Endodermal cell (in vitro differentiated cells): ENCODE data around the gene TBXAS1. TPM values are rescaled to one million over a fixed set of nuclear protein-coding genes. Genes with fewer than 3 reads are reported as not detected.

Experiments
- DNase-seq: peaks from one replicate; pipeline ENCODE4 v3.0.0-alpha.2; 2017
- H3K27ac ChIP-seq: 2 replicates; pipeline ENCODE4 v1.5.1; 2013; ENCODE audit warnings: mild to moderate bottlenecking, low read depth, low read length, moderate library complexity
- H3K27me3 ChIP-seq: 2 replicates; pipeline ENCODE4 v1.6.1; 2013; ENCODE audit warnings: mild to moderate bottlenecking, low read length, moderate library complexity; ENCODE audit not compliant: insufficient read depth, control insufficient read depth, poor library complexity, severe bottlenecking
- H3K36me3 ChIP-seq: 2 replicates; pipeline ENCODE4 v1.7.0; 2013; ENCODE audit warnings: mild to moderate bottlenecking, low read length, moderate library complexity; ENCODE audit not compliant: control insufficient read depth, insufficient read depth
- H3K4me1 ChIP-seq: one replicate; pipeline ENCODE4 v1.7.0; 2013; ENCODE audit warnings: low read length; ENCODE audit not compliant: control insufficient read depth, insufficient read depth
- H3K4me3 ChIP-seq: 2 replicates; pipeline ENCODE4 v1.5.1; 2013; ENCODE audit warnings: mild to moderate bottlenecking, low read length, moderate library complexity
- H3K9ac ChIP-seq: 2 replicates; pipeline ENCODE4 v1.6.1; 2013; ENCODE audit warnings: mild to moderate bottlenecking, low read length, moderate library complexity; ENCODE audit not compliant: poor library complexity, severe bottlenecking; ENCODE audit errors: extremely low read depth
- H3K9me3 ChIP-seq: 2 replicates; pipeline ENCODE4 v1.6.1; 2013; ENCODE audit warnings: mild to moderate bottlenecking, low read length, moderate library complexity; ENCODE audit not compliant: control insufficient read depth
- H3K27ac Mint-ChIP-seq: 2 replicates; pipeline ENCODE4 v1.8.0; 2020; ENCODE audit warnings: mixed read lengths
- H3K27me3 Mint-ChIP-seq: 2 replicates; pipeline ENCODE4 v1.8.0; 2021; ENCODE audit warnings: mild to moderate bottlenecking, mixed read lengths; ENCODE audit not compliant: insufficient read depth
- H3K36me3 Mint-ChIP-seq: 2 replicates; pipeline ENCODE4 v1.8.0; 2020; ENCODE audit warnings: low read depth, mixed read lengths
- H3K4me1 Mint-ChIP-seq: 2 replicates; pipeline ENCODE4 v1.8.0; 2020; ENCODE audit warnings: mixed read lengths
- H3K4me3 Mint-ChIP-seq: 2 replicates; pipeline ENCODE4 v1.8.0; 2020; ENCODE audit warnings: mild to moderate bottlenecking, moderate library complexity, mixed read lengths
- H3K9me3 Mint-ChIP-seq: 2 replicates; pipeline ENCODE4 v1.8.0; 2020; ENCODE audit warnings: mild to moderate bottlenecking, mixed read lengths
- WGBS, 2 experiments: methylation state at CpG; one replicate each; pipeline versions ENCODE4 v1.1.5 to v1.1.7; 2013; ENCODE audit warnings: missing lambda C conversion rate in 2 of 2, mixed read lengths in 1 of 2; ENCODE audit not compliant: insufficient coverage in 1 of 2, insufficient read length in 1 of 2; 5-methylcytosine and 5-hydroxymethylcytosine counted together
- total RNA-seq, 2 donors: library from RNA; stranded (reverse); fragmentation: NEBNext Ultra II Directional in 1 of 2; extraction: Animal tissue kit (Norgen Biotek cat#: 25700) in 1 of 2; gene quantifications; 2 replicates in 1 of 2; 3 replicates in 1 of 2; pipeline ENCODE4 v1.2.1, GENCODE V29; 2021
- TF ChIP-seq, protein P1 (sequence below): fragments of 200-600 bp; sonication (generic); conservative IDR thresholded peaks from 2 replicates; pipeline ENCODE4 v1.5.0; 2021; ENCODE audit warnings: antibody characterized with exemption, mild to moderate bottlenecking

TBXAS1 gene
- total RNA-seq, 2 donors from 2014 or later, result 7.6 to 13.5 TPM

DNA sequence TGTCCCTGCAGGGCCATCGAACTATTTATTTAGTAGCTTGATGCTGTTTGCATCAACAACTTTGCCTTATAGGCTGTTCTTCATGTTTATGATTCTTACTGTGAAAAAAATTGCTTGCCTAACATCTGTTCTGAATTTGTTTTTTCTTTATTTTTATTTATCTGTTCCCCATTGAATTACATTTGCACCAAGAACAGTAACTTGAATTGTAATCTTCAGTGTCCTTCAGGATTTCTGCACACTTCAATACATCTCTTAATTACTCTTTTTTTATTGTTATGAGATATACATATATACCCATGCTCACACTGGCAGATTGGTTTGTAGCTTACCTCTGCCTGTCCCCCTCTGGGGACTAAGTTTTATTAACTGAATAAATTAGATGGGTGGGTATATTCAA lies 64.4 kb downstream of the TBXAS1 start:
- Mint-ChIP-seq H3K36me3 (no peaks in the 10 kb centered on the region), H3K27ac (no peak overlapping the region), H3K27me3 (peaks cover 2% of the 10 kb centered on the region), H3K4me3 (no peak overlapping the region), H3K9me3 (peaks cover 6% of the 10 kb centered on the region), H3K4me1 (peaks cover 11% of the 10 kb centered on the region)
- no peak overlapping the region for H3K27ac ChIP-seq
- DNase-seq, result no peak
- no peaks in the 10 kb centered on the region for H3K4me1 ChIP-seq
- TF ChIP-seq, protein P1, sequence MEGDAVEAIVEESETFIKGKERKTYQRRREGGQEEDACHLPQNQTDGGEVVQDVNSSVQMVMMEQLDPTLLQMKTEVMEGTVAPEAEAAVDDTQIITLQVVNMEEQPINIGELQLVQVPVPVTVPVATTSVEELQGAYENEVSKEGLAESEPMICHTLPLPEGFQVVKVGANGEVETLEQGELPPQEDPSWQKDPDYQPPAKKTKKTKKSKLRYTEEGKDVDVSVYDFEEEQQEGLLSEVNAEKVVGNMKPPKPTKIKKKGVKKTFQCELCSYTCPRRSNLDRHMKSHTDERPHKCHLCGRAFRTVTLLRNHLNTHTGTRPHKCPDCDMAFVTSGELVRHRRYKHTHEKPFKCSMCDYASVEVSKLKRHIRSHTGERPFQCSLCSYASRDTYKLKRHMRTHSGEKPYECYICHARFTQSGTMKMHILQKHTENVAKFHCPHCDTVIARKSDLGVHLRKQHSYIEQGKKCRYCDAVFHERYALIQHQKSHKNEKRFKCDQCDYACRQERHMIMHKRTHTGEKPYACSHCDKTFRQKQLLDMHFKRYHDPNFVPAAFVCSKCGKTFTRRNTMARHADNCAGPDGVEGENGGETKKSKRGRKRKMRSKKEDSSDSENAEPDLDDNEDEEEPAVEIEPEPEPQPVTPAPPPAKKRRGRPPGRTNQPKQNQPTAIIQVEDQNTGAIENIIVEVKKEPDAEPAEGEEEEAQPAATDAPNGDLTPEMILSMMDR, result no peak
- no peak overlapping the region for H3K4me3 ChIP-seq
- no peaks in the 10 kb centered on the region for H3K36me3 ChIP-seq
- peaks cover 8% of the 10 kb centered on the region for H3K9me3 ChIP-seq
- no peaks in the 10 kb centered on the region for H3K27me3 ChIP-seq
- WGBS, 2 experiments, result 83 to 85% methylated on average over 1 of the region's 1 CpG
- H3K9ac ChIP-seq, result no peak overlapping the region

DNA sequence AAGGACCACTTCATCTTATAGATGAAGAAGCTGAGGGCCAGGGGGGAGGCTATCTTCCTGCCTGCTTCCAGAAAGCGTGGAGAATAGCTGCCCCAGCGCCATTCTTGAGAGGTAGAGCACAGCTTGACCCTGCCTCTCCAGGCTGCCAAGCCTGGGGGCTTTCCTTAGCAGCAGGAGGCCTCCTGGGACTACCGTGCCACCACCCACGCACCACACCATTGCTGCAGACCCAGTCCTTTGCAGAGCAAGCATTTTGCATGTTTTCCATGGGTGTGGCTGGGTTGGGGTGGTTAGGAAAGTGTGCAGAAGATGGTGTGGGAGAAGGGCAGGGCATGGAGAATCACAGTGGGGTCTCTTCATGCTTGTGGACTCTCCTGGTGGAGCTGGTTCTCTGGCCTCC lies 64.9 kb downstream of the TBXAS1 start:
- peaks cover 2% of the 10 kb centered on the region for H3K27me3 Mint-ChIP-seq
- H3K27me3 ChIP-seq, result no peaks in the 10 kb centered on the region
- TF ChIP-seq, protein P1, result no peak
- H3K9me3 Mint-ChIP-seq, result peaks cover 3% of the 10 kb centered on the region
- no peak for DNase-seq
- no peaks in the 10 kb centered on the region for H3K36me3 Mint-ChIP-seq
- H3K36me3 ChIP-seq, result no peaks in the 10 kb centered on the region
- H3K4me1 ChIP-seq, result no peaks in the 10 kb centered on the region
- H3K27ac Mint-ChIP-seq, result no peak overlapping the region
- no peak overlapping the region for H3K9ac ChIP-seq
- H3K4me1 Mint-ChIP-seq, result peaks cover 11% of the 10 kb centered on the region
- no peak overlapping the region for H3K4me3 ChIP-seq
- no peak overlapping the region for H3K4me3 Mint-ChIP-seq
- H3K9me3 ChIP-seq, result peaks cover 7% of the 10 kb centered on the region
- 92% methylated on average over 4 of the region's 4 CpGs; no CpG with 5 or more reads in 1 of the 2 experiments for WGBS, 2 experiments
- no peak overlapping the region for H3K27ac ChIP-seq

DNA sequence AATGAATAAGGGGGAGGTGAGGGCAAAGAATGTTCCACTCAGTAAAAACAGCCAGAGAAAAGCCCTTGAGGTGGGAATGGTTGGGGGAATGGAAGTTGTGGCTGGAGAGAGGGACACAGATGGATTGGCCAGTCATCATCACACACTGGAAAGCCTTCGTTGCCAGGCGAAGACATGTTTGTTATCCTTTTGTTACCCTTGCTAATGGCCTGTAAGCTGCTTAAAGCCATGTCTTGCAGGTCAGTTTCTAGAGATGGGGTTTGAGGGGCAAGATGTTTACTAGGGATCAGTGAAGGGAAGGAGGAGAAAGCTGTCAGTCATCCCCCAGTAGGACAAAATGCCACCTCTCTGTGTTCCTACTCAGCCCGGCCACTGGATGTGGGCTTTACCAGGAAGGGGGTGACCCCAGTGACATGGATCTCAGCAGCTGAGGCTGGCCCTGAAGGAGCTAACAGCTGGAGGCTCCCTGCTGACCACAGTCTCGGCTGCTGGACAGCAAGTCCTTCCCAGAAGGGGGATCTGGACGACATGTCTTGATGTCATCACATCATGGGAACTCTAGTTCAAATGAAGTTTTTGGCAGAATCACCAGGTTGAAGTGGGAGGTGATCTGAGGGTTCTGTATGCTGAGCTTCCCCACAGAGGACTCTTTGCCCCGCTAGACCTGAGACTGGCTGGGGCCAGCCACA lies 66.2 kb downstream of the TBXAS1 start:
- H3K27ac ChIP-seq, result no peak overlapping the region
- H3K27me3 Mint-ChIP-seq, result peaks cover 2% of the 10 kb centered on the region
- no peak overlapping the region for H3K4me3 Mint-ChIP-seq
- H3K4me3 ChIP-seq, result no peak overlapping the region
- H3K27me3 ChIP-seq, result no peaks in the 10 kb centered on the region
- H3K9ac ChIP-seq, result no peak overlapping the region
- no peaks in the 10 kb centered on the region for H3K4me1 ChIP-seq
- H3K36me3 Mint-ChIP-seq, result no peaks in the 10 kb centered on the region
- peaks cover 11% of the 10 kb centered on the region for H3K4me1 Mint-ChIP-seq
- H3K36me3 ChIP-seq, result no peaks in the 10 kb centered on the region
- H3K9me3 Mint-ChIP-seq, result no peaks in the 10 kb centered on the region
- TF ChIP-seq, protein P1, result no peak
- H3K27ac Mint-ChIP-seq, result no peak overlapping the region
- WGBS, 2 experiments, result 89% methylated on average over 4 to 6 of the region's 6 CpGs
- H3K9me3 ChIP-seq, result no peaks in the 10 kb centered on the region
- DNase-seq, result no peak
